A549 (cell line): ENCODE measurements around the gene MROH2B.

Experiments
- EP300 ChIP-seq, 2 experiments: fragments of >200 bp; sonication (Bioruptor Twin); formaldehyde crosslinking; IDR thresholded peaks; 2 replicates in 1 of 2; 3 replicates in 1 of 2; pipeline ENCODE4 v1.6.1; 2016 to 2017
- FOSB ChIP-seq: fragments of 250-450 bp; sonication (Bioruptor Pico); IDR thresholded peaks from 2 replicates; pipeline ENCODE4 v1.5.0; 2020; ENCODE audit warnings: mild to moderate bottlenecking, moderate library complexity
- HEYL ChIP-seq: fragments of 250-450 bp; sonication (Bioruptor Pico); IDR thresholded peaks from 2 replicates; pipeline ENCODE4 v1.8.0; 2021; ENCODE audit warnings: mild to moderate bottlenecking, moderate library complexity
- KDM1A ChIP-seq: fragments of 200-600 bp; sonication (generic); IDR thresholded peaks from 2 replicates; pipeline ENCODE4 v1.6.1; 2016; ENCODE audit warnings: low read depth, mild to moderate bottlenecking
- POLR2A ChIP-seq: IDR thresholded peaks from 2 replicates; pipeline ENCODE4 v1.6.1; 2012; ENCODE audit warnings: mild to moderate bottlenecking, low read length
- SREBF2 ChIP-seq: fragments of 450-650 bp; IDR thresholded peaks from 2 replicates; pipeline ENCODE4 v1.6.1; 2014; ENCODE audit warnings: mild to moderate bottlenecking, moderate library complexity
- TF ChIP-seq, protein P1 (sequence below): fragments of >200 bp; sonication (Bioruptor Twin); formaldehyde crosslinking; IDR thresholded peaks from 3 replicates; pipeline ENCODE4 v1.5.1; 2016

- TF ChIP-seq, protein P1, sequence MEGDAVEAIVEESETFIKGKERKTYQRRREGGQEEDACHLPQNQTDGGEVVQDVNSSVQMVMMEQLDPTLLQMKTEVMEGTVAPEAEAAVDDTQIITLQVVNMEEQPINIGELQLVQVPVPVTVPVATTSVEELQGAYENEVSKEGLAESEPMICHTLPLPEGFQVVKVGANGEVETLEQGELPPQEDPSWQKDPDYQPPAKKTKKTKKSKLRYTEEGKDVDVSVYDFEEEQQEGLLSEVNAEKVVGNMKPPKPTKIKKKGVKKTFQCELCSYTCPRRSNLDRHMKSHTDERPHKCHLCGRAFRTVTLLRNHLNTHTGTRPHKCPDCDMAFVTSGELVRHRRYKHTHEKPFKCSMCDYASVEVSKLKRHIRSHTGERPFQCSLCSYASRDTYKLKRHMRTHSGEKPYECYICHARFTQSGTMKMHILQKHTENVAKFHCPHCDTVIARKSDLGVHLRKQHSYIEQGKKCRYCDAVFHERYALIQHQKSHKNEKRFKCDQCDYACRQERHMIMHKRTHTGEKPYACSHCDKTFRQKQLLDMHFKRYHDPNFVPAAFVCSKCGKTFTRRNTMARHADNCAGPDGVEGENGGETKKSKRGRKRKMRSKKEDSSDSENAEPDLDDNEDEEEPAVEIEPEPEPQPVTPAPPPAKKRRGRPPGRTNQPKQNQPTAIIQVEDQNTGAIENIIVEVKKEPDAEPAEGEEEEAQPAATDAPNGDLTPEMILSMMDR, result no peak
- TF ChIP-seq FOSB (CRISPR knock-in tag) (no peak), HEYL (CRISPR knock-in tag) (no peak), EP300 (IDR thresholded peaks at IDR 0.05) (no peak), SREBF2 (no peak), POLR2A (no peak), KDM1A (no peak)
Measured at GRCh38 chr5:41094871-41095270, 23.7 kb upstream of the MROH2B start.
